ENCODE data around the gene OLFM2. TPM values are rescaled to one million over a fixed set of nuclear protein-coding genes. Genes with fewer than 3 reads are reported as not detected.

OLFM2 gene
- total and polyA plus RNA-seq, 8 donors, result 2.4 to 27.4 (median 8.7) TPM

GRCh38 chr19:9883764-9884163, 52.6 kb downstream of the OLFM2 start:
- no peak for ATAC-seq
- Histone ChIP-seq H3K4me1 (no peaks in the 10 kb centered on the region), H3K27me3 (no peaks in the 10 kb centered on the region), H3K27ac (no peak overlapping the region), H3K9me3 (no peaks in the 10 kb centered on the region), H3K36me3 (no peaks in the 10 kb centered on the region), H3K4me3 (no peak overlapping the region)
- no peak for FAIRE-seq
- TF ChIP-seq CTCF (IDR thresholded peaks at IDR 0.05), result no peak
- 66 to 74% methylated on average over 12 of the region's 12 CpGs for WGBS, 2 donors
- intact Hi-C loops (cut with DNase I), result no loop called here
- DNase-seq, result no peak

DNA sequence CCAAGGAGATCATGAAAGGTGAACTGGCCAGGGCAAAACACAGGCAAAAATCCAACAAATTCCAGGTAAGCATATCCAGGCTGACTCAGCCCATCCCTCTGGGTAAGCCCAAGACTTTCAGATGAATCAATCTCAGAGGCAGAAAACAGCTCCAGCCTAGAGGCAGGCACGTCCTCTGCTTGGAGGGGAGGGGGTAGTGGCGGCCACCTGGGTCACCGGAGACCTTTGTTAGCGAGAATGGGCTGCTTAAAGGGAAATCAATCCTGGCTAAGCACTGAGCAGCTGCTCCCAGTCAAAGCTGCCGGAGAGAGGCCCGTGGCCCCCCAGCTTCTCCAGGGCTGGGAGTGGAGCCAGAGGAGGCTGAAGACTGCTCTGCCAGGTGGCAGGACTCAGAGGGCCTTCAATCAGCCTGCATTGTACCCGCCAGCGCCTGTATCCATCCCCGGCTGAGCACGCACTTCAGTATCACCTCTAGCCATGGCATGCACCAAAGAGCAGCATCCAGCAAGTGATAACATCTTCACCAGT, 53.0 kb downstream of the OLFM2 start:
- no peak for FAIRE-seq

DNA sequence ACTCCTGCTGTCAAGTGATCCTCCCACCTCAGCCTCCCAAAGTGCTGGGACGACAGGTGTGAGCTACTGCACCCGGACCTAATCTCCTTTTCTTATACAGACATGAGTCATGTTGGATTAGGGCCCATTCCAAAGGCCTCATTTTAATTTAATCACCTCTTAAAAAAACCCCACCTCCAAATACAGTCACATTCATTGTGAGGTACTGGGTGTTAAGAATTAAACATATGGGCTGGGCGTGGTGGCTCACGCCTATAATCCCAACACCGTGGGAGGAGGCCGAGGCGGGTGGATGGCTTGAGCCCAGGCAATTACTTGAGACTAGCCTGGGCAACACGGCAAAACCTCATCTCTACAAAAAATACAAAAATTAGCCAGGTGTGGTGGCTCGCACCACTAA, 54.6 kb downstream of the OLFM2 start:
- intact Hi-C loops (cut with DNase I), result no loop called here
- Histone ChIP-seq H3K27me3 (no peaks in the 10 kb centered on the region), H3K36me3 (no peaks in the 10 kb centered on the region), H3K27ac (no peak overlapping the region), H3K4me1 (no peaks in the 10 kb centered on the region), H3K9me3 (no peaks in the 10 kb centered on the region), H3K4me3 (no peak overlapping the region)
- ATAC-seq, result peak in 1 of 4 donors; percentile 37
- no peak for TF ChIP-seq CTCF (IDR thresholded peaks at IDR 0.05)
- FAIRE-seq, result no peak
- 74 to 75% methylated on average over 9 of the region's 9 CpGs for WGBS, 2 donors
- no peak for DNase-seq

More for the DNA sequence above, 53.0 kb downstream of the OLFM2 start:
- Histone ChIP-seq H3K4me1 (no peaks in the 10 kb centered on the region), H3K27ac (no peak overlapping the region), H3K4me3 (no peak overlapping the region), H3K36me3 (no peaks in the 10 kb centered on the region), H3K9me3 (no peaks in the 10 kb centered on the region), H3K27me3 (no peaks in the 10 kb centered on the region)
- 34 to 40% methylated on average over 10 of the region's 10 CpGs for WGBS, 2 donors
- DNase-seq (no peak), ATAC-seq (peak in 2 of 4 donors; percentile 25 to 40)
- intact Hi-C loops (cut with DNase I), result no loop called here
- TF ChIP-seq CTCF (IDR thresholded peaks at IDR 0.05), result no peak

DNA sequence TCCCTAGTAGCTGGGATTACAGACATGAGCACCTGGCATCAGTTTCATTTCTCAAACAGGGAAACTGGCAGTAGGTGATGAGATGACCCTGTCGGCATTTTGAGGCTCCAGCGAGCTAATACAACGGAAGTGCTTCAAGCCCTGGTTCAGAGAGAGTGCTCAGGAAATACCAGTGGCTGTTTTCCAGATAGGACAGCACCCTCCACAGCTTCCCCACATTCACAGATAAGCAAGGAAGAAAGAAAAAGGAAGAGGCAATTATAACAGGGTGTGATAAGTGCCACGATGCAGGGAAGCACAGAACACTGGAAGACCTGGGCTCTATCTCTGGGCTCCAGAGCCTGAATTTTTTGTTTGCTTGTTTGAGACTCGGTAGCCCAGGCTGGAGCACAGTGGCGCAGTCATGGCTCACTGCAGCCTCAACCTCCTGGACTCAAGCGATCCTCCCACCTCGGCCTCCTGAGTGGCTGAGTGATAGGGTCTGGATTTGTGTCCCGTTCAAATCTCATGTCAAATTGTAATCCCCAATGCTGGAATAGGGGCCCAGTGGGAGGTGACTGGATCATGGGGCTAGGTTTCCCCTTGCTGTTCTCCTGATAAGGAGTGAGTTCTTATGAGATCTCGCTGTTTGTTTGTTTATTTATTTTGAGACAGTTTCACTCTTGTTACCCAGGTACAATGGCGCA, 57.7 kb downstream of the OLFM2 start:
- 84 to 87% methylated on average over 11 of the region's 11 CpGs for WGBS, 2 donors
- H3K9me3 ChIP-seq, result no peaks in the 10 kb centered on the region

More for the DNA sequence above, 57.7 kb downstream of the OLFM2 start:
- no peak for TF ChIP-seq CTCF (IDR thresholded peaks at IDR 0.05)
- H3K4me3 ChIP-seq, result no peak overlapping the region
- no peaks in the 10 kb centered on the region for H3K27me3 ChIP-seq
- no peaks in the 10 kb centered on the region for H3K4me1 ChIP-seq
- ATAC-seq (no peak), DNase-seq (no peak), FAIRE-seq (no peak)
- H3K27ac ChIP-seq, result no peak overlapping the region
- intact Hi-C loops (cut with DNase I), result no loop called here
- H3K36me3 ChIP-seq, result no peaks in the 10 kb centered on the region

All from pancreas (tissue), 10 donors.